MM.1S (cell line): ENCODE data around the gene TNIK.

ENCODE experiments used
- EZH2 ChIP-seq: fragments of 300-600 bp; sonication (generic); optimal IDR thresholded peaks from 2 replicates; pipeline ENCODE3; 2017; ENCODE audit warnings: low read depth, mild to moderate bottlenecking, antibody characterized with exemption, low read length, mixed read lengths
- EZH2phosphoT487 ChIP-seq: fragments of 300-600 bp; sonication (generic); IDR thresholded peaks from 2 replicates; pipeline ENCODE4 v1.6.1; 2018; ENCODE audit warnings: antibody characterized with exemption, low read length
- TF ChIP-seq, protein P1 (sequence below): fragments of 300-600 bp; sonication (generic); IDR thresholded peaks from 2 replicates; pipeline ENCODE4 v1.5.1; 2016; ENCODE audit warnings: antibody characterized with exemption, low read length, mixed read lengths

DNA sequence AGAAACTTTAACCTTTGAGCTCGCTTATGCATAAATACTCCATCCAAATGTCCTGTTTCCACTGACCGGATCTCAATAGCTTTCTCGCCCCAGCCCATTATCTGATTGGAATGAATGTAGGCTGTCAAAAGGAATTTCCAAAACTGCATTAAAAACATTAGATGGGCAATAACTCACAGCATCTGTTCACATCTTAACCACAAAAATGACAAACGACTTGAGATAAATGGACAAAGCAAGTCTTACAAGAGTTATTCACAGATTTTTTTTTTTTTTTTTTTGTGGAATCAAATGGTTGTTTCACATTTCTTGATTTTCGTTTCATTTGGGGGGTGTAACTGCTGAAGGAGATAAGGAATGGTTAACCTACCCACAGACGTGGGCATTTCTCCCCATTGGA, 394.0 kb downstream of the TNIK start:
- TF ChIP-seq, protein P1, sequence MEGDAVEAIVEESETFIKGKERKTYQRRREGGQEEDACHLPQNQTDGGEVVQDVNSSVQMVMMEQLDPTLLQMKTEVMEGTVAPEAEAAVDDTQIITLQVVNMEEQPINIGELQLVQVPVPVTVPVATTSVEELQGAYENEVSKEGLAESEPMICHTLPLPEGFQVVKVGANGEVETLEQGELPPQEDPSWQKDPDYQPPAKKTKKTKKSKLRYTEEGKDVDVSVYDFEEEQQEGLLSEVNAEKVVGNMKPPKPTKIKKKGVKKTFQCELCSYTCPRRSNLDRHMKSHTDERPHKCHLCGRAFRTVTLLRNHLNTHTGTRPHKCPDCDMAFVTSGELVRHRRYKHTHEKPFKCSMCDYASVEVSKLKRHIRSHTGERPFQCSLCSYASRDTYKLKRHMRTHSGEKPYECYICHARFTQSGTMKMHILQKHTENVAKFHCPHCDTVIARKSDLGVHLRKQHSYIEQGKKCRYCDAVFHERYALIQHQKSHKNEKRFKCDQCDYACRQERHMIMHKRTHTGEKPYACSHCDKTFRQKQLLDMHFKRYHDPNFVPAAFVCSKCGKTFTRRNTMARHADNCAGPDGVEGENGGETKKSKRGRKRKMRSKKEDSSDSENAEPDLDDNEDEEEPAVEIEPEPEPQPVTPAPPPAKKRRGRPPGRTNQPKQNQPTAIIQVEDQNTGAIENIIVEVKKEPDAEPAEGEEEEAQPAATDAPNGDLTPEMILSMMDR, result no peak
- TF ChIP-seq EZH2phosphoT487, result no peak
- TF ChIP-seq EZH2, result no peak
